Right renal pelvis (tissue), 4 donors: ENCODE data around the gene IL17F. TPM values are rescaled to one million over a fixed set of nuclear protein-coding genes. Genes with fewer than 3 reads are reported as not detected.

Source experiments
- DNase-seq, 4 donors: peaks; one replicate each; pipeline ENCODE4 v3.0.0-alpha.2; 2013; ENCODE audit warnings: low read depth in 4 of 4, low spot score in 3 of 4, missing footprints in 1 of 4
- polyA plus RNA-seq, 4 donors: library from polyadenylated mRNA; unstranded; fragments of 120-200 nt; gene quantifications; one replicate each; pipeline ENCODE4 v1.2.1, GENCODE V29; 2013; ENCODE audit not compliant: insufficient read length in 4 of 4

Gene IL17F
- polyA plus RNA-seq, 4 donors = 0.25 to 0.37 (median 0.36) TPM; not detected in 1

GRCh38 chr6:52195886-52196285, 48.4 kb downstream of the IL17F start:
- no peak for DNase-seq

GRCh38 chr6:52191824-52192223, 52.5 kb downstream of the IL17F start:
- no peak for DNase-seq

GRCh38 chr6:52190409-52190808, 53.9 kb downstream of the IL17F start:
- DNase-seq = no peak

- DNase-seq = no peak
These were observed 54.3 kb downstream of the IL17F start for GRCh38 chr6:52189974-52190373.

- DNase-seq = no peak
These were observed 57.2 kb downstream of the IL17F start for GRCh38 chr6:52187098-52187497.

Other genes starting within 250 kb of the IL17F start
- 10 to 100 TPM; 19.6 to 24.9 (median 22.1) TPM for gene PKHD1, start 156.9 kb downstream of the IL17F start, polyA plus RNA-seq
- not detected for gene IL17A, start 58.1 kb downstream of the IL17F start, polyA plus RNA-seq
- 100 to 1,000 TPM; 119 to 137 (median 127) TPM for gene MCM3, start 40.2 kb upstream of the IL17F start, polyA plus RNA-seq
- gene PAQR8, start 117.7 kb upstream of the IL17F start, polyA plus RNA-seq = 10 to 100 TPM; 22.9 to 37.1 (median 31.8) TPM
- gene EFHC1, start 175.8 kb upstream of the IL17F start, polyA plus RNA-seq = 10 to 100 TPM; 48.8 to 59.9 (median 52.0) TPM